GM12878 (cell line): Measurements from ENCODE around the gene SLC35E3. TPM values are rescaled to one million over a fixed set of nuclear protein-coding genes. Genes with fewer than 3 reads are reported as not detected.

Experiments used
- ATAC-seq: fragments of 200-7000 bp; cut with Tn5 transposase; 3 replicates; pipeline ENCODE4 v1.9.1; 2020; ENCODE audit warnings: mild to moderate bottlenecking, moderate library complexity
- BruUV-seq: library from RNA; stranded (reverse); fragments of 400-500 nt; replicated peaks from 2 replicates; lab custom pipeline; 2021; lab: Mats Ljungman, UMichigan
- CTCF ChIA-PET: fragments of 300-600 bp; sonication (Branson Sonifier 250); formaldehyde crosslinking; extraction: SDS; loops from one replicate; lab custom pipeline; 2021; ENCODE audit warnings: inconsistent platforms; lab: Yijun Ruan, JAX
- POLR2A ChIA-PET: fragments of 350-600 bp; formaldehyde crosslinking; extraction: SDS; loops from one replicate; lab custom pipeline; 2021; ENCODE audit warnings: inconsistent platforms; lab: Charles Lee
- RAD21 ChIA-PET: fragments of 300-600 bp; sonication (Branson Sonifier 250); formaldehyde crosslinking; loops from one replicate; lab custom pipeline; 2023; ENCODE audit warnings: antibody characterized with exemption; ENCODE audit not compliant: unreplicated experiment; lab: Charles Lee
- SMC1A ChIA-PET: fragments of 300-600 bp; sonication (Branson Sonifier 250); formaldehyde crosslinking; loops from one replicate; lab custom pipeline; 2023; ENCODE audit not compliant: unreplicated experiment, uncharacterized antibody; lab: Charles Lee
- DNase-seq: peaks from one replicate; pipeline ENCODE4 v3.0.0-alpha.2; 2011; ENCODE audit warnings: low read depth, low spot score
- FAIRE-seq: peaks from 3 replicates; lab custom pipeline; 2011; peaks lifted over from hg19 to GRCh38; lab: Jason Lieb, UNC
- H2AFZ ChIP-seq: 2 replicates; pipeline ENCODE4 v1.6.0; 2011; ENCODE audit warnings: low read depth, low read length, control low read depth; ENCODE audit not compliant: control insufficient read depth
- H3K27ac ChIP-seq: 2 replicates; pipeline ENCODE4 v1.5.1; 2011; ENCODE audit warnings: control low read depth; ENCODE audit not compliant: control insufficient read depth, insufficient read depth
- H3K27me3 ChIP-seq, 2 experiments: replicated peaks in 1 of 2; 2 replicates each; pipeline versions ENCODE4 v1.6.0 to v1.6.1; 2011; ENCODE audit warnings: low read length in 1 of 2; ENCODE audit not compliant: control insufficient read depth in 2 of 2, insufficient read depth in 2 of 2
- H3K36me3 ChIP-seq, 2 experiments: 2 replicates each; pipeline ENCODE4 v1.5.1; 2011; ENCODE audit warnings: low read length in 1 of 2; ENCODE audit not compliant: control insufficient read depth in 2 of 2, insufficient read depth in 2 of 2
- H3K4me1 ChIP-seq: 2 replicates; pipeline ENCODE4 v1.6.1; 2011; ENCODE audit warnings: mild to moderate bottlenecking, low read length, moderate library complexity, mixed read lengths; ENCODE audit not compliant: control insufficient read depth, insufficient read depth
- H3K4me2 ChIP-seq: 2 replicates; pipeline ENCODE4 v1.6.0; 2011; ENCODE audit warnings: control low read depth; ENCODE audit not compliant: control insufficient read depth, insufficient read depth
- H3K4me3 ChIP-seq: fragments of 200-600 bp; sonication (generic); 2 replicates; pipeline ENCODE4 v1.5.1; 2016
- H3K79me2 ChIP-seq: 2 replicates; pipeline ENCODE4 v1.6.0; 2011; ENCODE audit warnings: low read length; ENCODE audit not compliant: control insufficient read depth, insufficient read depth
- H3K9ac ChIP-seq: 2 replicates; pipeline ENCODE4 v1.8.0; 2011; ENCODE audit warnings: low read length, control low read depth, mixed read lengths; ENCODE audit not compliant: control insufficient read depth, insufficient read depth
- H3K9me3 ChIP-seq: replicated peaks from 3 replicates; pipeline ENCODE4 v1.5.1; 2011; ENCODE audit warnings: mild to moderate bottlenecking, low read length; ENCODE audit not compliant: control insufficient read depth, insufficient read depth
- H4K20me1 ChIP-seq: 2 replicates; pipeline ENCODE4 v1.6.0; 2011; ENCODE audit not compliant: control insufficient read depth, insufficient read depth
- NFXL1 ChIP-seq: fragments of 450-650 bp; IDR thresholded peaks from 2 replicates; pipeline ENCODE4 v1.6.1; 2017; ENCODE audit warnings: antibody characterized with exemption, mild to moderate bottlenecking, borderline replicate concordance
- POLR2A ChIP-seq: IDR thresholded peaks from 2 replicates; pipeline ENCODE4 v1.6.1; 2011; ENCODE audit warnings: low read depth, mild to moderate bottlenecking, low read length
- WGBS: methylation state at CpG from one replicate; pipeline ENCODE4 v1.1.6; 2016; ENCODE audit warnings: low lambda C conversion rate; ENCODE audit not compliant: insufficient replicate concordance, insufficient coverage; ENCODE audit errors: missing lambda C conversion rate; 5-methylcytosine and 5-hydroxymethylcytosine counted together
- in situ Hi-C: fragments of 300-500 bp; cut with MboI; formaldehyde crosslinking; loops from 9 replicates; pipeline ENCODE4 v1.14.3; 2018; ENCODE audit warnings: mixed read lengths
- intact Hi-C: fragments of 100-400 bp; cut with micrococcal nuclease; formaldehyde crosslinking; loops from one replicate; pipeline ENCODE4 v1.14.2; 2022; ENCODE audit not compliant: unreplicated experiment
- polyA plus RNA-seq, 11 experiments: library from polyadenylated mRNA; depleted of rRNA in 4 of 11; unstranded in 6 of 11; stranded (reverse) in 5 of 11; fragments of >200 nt; fragmentation: Nextera tagmentation in 4 of 11; fragmentation: Illumina TruSeq in 1 of 11; extraction: Ambion mirVana in 4 of 11; extraction: Trizol in 1 of 11; gene quantifications; 1 replicate in 1 of 11; 2 replicates in 10 of 11; pipeline versions ENCODE4 v1.2.1 to v1.2.3, GENCODE V29; 2011 to 2016; ENCODE audit warnings: inconsistent platforms in 2 of 11, missing spikeins in 2 of 11, low read depth in 1 of 11
- total RNA-seq, 4 experiments: library from RNA; depleted of rRNA in 3 of 4; stranded (reverse); fragments of >200 nt in 3 of 4; fragmentation: Illumina TruSeq in 1 of 4; extraction: Trizol in 1 of 4; gene quantifications; 2 replicates each; pipeline versions ENCODE4 v1.2.1 to v1.2.3, GENCODE V29; 2013 to 2021

The SLC35E3 gene
- total and polyA plus RNA-seq, 10 of the 15 experiments (the other 5 are each of a cell fraction or from before 2014, with no cell fraction given): 3.6 to 19.8 (median 6.1) TPM

- intact Hi-C loops: no loop called here
- TF ChIP-seq NFXL1 (no peak), POLR2A (0 out of 2 replicates have a peak, but pooled peaks have one; percentile 25)
- TF ChIP-seq, all 136 proteins: peak for 1
- ChIA-PET POLR2A (no interaction called here), SMC1A (interaction anchor here (0.7 to 1.3 kb wide), 4 partner anchors 9 to 590 kb away, joined by 3 to 5 read pairs (median 4); no protein-coding TSS in a partner anchor), CTCF (interaction anchor here (1.0 to 7.3 kb wide), 6 partner anchors 12 to 114 kb away, joined by 3 to 156 read pairs (median 4); no protein-coding TSS in a partner anchor), RAD21 (no interaction called here)
- no peak for FAIRE-seq
- peaks cover 8% of the 10 kb centered on the region for H4K20me1 ChIP-seq
- 99% methylated on average over 7 of the region's 7 CpGs for WGBS
- H3K27ac ChIP-seq: no peak overlapping the region
- BruUV-seq: no TSS peak
- H3K4me1 ChIP-seq: no peaks in the 10 kb centered on the region
- H3K9me3 ChIP-seq: no peaks in the 10 kb centered on the region
- DNase-seq: no peak
- peaks cover 15 to 51% of the 10 kb centered on the region in 2 experiments for H3K36me3 ChIP-seq
- ATAC-seq: no peak
- no peak overlapping the region for H2AFZ ChIP-seq
- no peak overlapping the region for H3K9ac ChIP-seq
- H3K4me3 ChIP-seq: no peak overlapping the region
- no peak overlapping the region for H3K4me2 ChIP-seq
- H3K79me2 ChIP-seq: no peaks in the 10 kb centered on the region; the same call in 1 of the 2 replicates
- H3K27me3 ChIP-seq: no peaks in the 10 kb centered on the region
- in situ Hi-C loops: no loop called here
These were observed 82.7 kb downstream of the SLC35E3 start for GRCh38 chr12:68828672-68829068.

Other genes starting within 250 kb of the SLC35E3 start
- 113 and 117 TPM in 2 replicates for gene RAP1B, start 135.3 kb upstream of the SLC35E3 start, total RNA-seq (2014; rRNA removed)
- gene RAP1B, start 135.3 kb upstream of the SLC35E3 start, total RNA-seq (2014; rRNA removed; fragmentation: Illumina TruSeq; extraction: Trizol): 121 and 125 TPM in 2 replicates
- 105 and 115 TPM in 2 replicates for gene RAP1B, start 135.3 kb upstream of the SLC35E3 start, total RNA-seq (2021)
- 203 and 292 TPM in 2 replicates for gene RAP1B, start 135.3 kb upstream of the SLC35E3 start, polyA plus RNA-seq (2011; rRNA removed)
- 201 and 225 TPM in 2 replicates for gene RAP1B, start 135.3 kb upstream of the SLC35E3 start, polyA plus RNA-seq (2014; fragmentation: Illumina TruSeq; extraction: Trizol)
- gene RAP1B, start 135.3 kb upstream of the SLC35E3 start, polyA plus RNA-seq (2014; fragmentation: Nextera tagmentation; extraction: Ambion mirVana): 10 to 100 TPM; 88.9 to 95.0 TPM
- 121 and 129 TPM in 2 replicates for gene RAP1B, start 135.3 kb upstream of the SLC35E3 start, polyA plus RNA-seq (2014; rRNA removed)
- gene RAP1B, start 135.3 kb upstream of the SLC35E3 start, polyA plus RNA-seq (2016; fragmentation: Nextera tagmentation; extraction: Ambion mirVana): 100 to 1,000 TPM; 208 to 219 TPM
- gene NUP107, start 59.2 kb upstream of the SLC35E3 start, total RNA-seq (2014; rRNA removed): 73.5 and 92.4 TPM in 2 replicates
- gene NUP107, start 59.2 kb upstream of the SLC35E3 start, total RNA-seq (2014; rRNA removed; fragmentation: Illumina TruSeq; extraction: Trizol): 99.5 and 101 TPM in 2 replicates
- 73.1 and 73.4 TPM in 2 replicates for gene NUP107, start 59.2 kb upstream of the SLC35E3 start, total RNA-seq (2021)
- gene NUP107, start 59.2 kb upstream of the SLC35E3 start, polyA plus RNA-seq (2011; rRNA removed): 109 and 186 TPM in 2 replicates
- 111 and 147 TPM in 2 replicates for gene NUP107, start 59.2 kb upstream of the SLC35E3 start, polyA plus RNA-seq (2014; fragmentation: Illumina TruSeq; extraction: Trizol)
- gene NUP107, start 59.2 kb upstream of the SLC35E3 start, polyA plus RNA-seq (2014; fragmentation: Nextera tagmentation; extraction: Ambion mirVana): 10 to 100 TPM; 79.4 to 85.2 TPM
- 71.9 and 78.6 TPM in 2 replicates for gene NUP107, start 59.2 kb upstream of the SLC35E3 start, polyA plus RNA-seq (2014; rRNA removed)
- 100 to 1,000 TPM; 120 to 132 TPM for gene NUP107, start 59.2 kb upstream of the SLC35E3 start, polyA plus RNA-seq (2016; fragmentation: Nextera tagmentation; extraction: Ambion mirVana)
- 88.1 and 113 TPM in 2 replicates for gene MDM2, start 62.0 kb downstream of the SLC35E3 start, total RNA-seq (2014; rRNA removed)
- gene MDM2, start 62.0 kb downstream of the SLC35E3 start, total RNA-seq (2014; rRNA removed; fragmentation: Illumina TruSeq; extraction: Trizol): 158 and 173 TPM in 2 replicates
- gene MDM2, start 62.0 kb downstream of the SLC35E3 start, total RNA-seq (2021): 164 and 174 TPM in 2 replicates
- gene MDM2, start 62.0 kb downstream of the SLC35E3 start, polyA plus RNA-seq (2011; rRNA removed): 82.0 and 136 TPM in 2 replicates
- 75.8 and 104 TPM in 2 replicates for gene MDM2, start 62.0 kb downstream of the SLC35E3 start, polyA plus RNA-seq (2014; fragmentation: Illumina TruSeq; extraction: Trizol)
- 10 to 100 TPM; 48.2 to 65.8 TPM for gene MDM2, start 62.0 kb downstream of the SLC35E3 start, polyA plus RNA-seq (2014; fragmentation: Nextera tagmentation; extraction: Ambion mirVana)
- gene MDM2, start 62.0 kb downstream of the SLC35E3 start, polyA plus RNA-seq (2014; rRNA removed): 56.8 and 77.8 TPM in 2 replicates
- 100 to 1,000 TPM; 145 to 171 TPM for gene MDM2, start 62.0 kb downstream of the SLC35E3 start, polyA plus RNA-seq (2016; fragmentation: Nextera tagmentation; extraction: Ambion mirVana)
- 0.06 and 0.49 TPM in 2 replicates for gene CPM, start 187.0 kb downstream of the SLC35E3 start, total RNA-seq (2014; rRNA removed)
- 0.18 and 0.23 TPM in 2 replicates for gene CPM, start 187.0 kb downstream of the SLC35E3 start, total RNA-seq (2014; rRNA removed; fragmentation: Illumina TruSeq; extraction: Trizol)
- 0.29 and 0.80 TPM in 2 replicates for gene CPM, start 187.0 kb downstream of the SLC35E3 start, total RNA-seq (2021)
- 1.3 and 1.7 TPM in 2 replicates for gene CPM, start 187.0 kb downstream of the SLC35E3 start, polyA plus RNA-seq (2011; rRNA removed)
- 0.29 and 0.44 TPM in 2 replicates for gene CPM, start 187.0 kb downstream of the SLC35E3 start, polyA plus RNA-seq (2014; fragmentation: Illumina TruSeq; extraction: Trizol)
- under 1 TPM; 0.31 to 0.38 TPM for gene CPM, start 187.0 kb downstream of the SLC35E3 start, polyA plus RNA-seq (2014; fragmentation: Nextera tagmentation; extraction: Ambion mirVana)
- gene CPM, start 187.0 kb downstream of the SLC35E3 start, polyA plus RNA-seq (2014; rRNA removed): 0.05 and 0.60 TPM in 2 replicates
- under 1 TPM; 0.25 to 0.88 TPM for gene CPM, start 187.0 kb downstream of the SLC35E3 start, polyA plus RNA-seq (2016; fragmentation: Nextera tagmentation; extraction: Ambion mirVana)